NCI-H187 treated with DMSO at 0.1 percent for 48 hours (cell line): ENCODE data around the gene NEK6.

Source experiments
- DNase-seq: peaks from one replicate; lab custom pipeline; 2025; lab: John Stamatoyannopoulos, UW

The NEK6 gene

DNA sequence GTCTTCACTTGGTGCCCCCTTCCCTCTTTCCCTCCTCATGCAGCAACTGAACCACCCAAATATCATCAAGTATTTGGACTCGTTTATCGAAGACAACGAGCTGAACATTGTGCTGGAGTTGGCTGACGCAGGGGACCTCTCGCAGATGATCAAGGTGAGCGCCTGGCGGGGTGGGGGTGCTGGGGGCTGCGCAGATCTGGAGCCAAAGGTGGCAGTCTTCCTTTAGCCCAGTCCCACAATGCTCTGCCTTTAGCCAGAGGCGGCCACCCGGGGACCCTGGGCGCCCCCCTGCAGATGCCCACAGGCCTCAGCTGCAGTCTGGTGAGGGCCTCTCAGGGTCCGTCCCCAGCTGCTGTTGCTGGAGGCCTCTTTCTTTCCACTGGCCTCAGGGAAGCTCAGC lies 63.7 kb downstream of the NEK6 start:
- no peak for DNase-seq

DNA sequence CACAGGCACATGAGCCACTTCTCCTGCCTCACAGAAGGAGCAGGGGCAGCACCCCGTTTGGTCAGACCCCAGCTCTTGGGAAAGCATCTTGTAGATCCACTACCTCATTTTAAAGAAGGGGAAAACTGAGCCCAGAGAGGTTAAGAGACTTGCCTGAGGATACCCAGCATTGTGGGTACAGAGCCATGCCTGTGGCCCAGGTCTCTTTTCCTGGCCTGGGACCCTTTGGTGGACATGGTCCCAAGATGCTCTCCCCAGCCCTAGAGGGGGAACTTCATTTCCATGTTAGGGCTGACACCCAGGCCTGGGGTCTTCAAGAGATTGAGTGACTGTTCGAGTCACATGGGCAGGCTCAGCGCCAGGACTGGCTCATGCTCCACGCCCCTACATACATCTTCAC lies 64.2 kb downstream of the NEK6 start:
- no peak for DNase-seq

DNA sequence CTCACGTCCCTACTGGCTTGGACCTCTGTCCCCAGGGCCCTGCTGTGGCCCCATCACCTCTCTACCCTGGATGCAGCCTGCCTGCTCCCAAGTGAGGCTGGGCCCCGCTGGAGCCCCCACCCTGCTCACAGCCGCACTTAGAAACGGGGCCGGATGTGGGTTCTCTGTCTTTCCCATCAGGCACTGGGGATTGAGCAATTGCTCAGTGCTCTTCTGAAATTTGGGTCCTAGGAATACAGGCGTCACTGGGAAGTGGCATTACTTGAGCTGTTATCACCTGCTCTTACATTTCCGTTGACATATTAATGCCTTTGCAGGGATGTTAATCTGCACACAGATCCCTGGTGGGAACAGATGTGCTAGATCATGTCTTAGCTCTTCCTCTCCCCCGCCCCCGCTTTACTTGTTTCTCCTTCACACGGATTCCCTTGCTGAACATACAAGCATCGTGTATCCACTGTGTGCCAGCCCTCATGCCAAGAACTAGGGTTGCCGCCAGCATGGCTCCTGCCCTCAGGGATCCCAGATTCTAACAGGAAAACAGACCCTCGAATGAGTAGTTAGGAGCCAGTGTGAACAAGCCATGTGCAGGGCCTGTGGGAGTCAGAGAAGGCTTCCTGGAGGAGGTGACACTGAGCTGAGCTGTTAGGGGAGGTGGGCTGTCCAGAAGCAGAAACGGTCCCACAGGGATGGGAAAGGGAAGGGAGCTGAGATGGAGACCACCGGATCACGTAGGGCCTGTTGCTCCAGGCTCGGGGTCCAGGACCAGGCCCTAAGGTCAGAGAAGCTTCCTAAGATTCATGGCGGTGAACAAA lies 65.1 kb downstream of the NEK6 start:
- DNase-seq, result no peak

DNA sequence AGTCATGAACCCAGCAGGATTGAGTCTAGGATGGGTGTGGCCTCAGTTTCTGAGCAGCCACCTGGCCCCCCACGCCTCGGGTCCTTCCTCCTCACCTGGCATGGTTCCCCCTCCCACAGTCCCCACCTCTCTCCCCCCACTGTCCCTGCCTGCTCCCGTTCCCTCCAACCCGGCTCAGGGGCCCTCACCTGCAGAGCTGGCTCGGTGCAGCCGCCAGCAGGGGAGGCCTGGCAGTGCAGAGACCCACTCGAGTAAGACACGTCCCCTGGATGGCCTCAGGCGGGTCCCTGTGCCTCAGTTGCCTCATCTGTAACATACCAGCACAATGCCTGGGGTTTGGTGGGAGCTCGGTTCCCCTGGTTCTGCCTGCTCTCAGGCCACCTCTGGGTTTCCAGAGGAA lies 66.2 kb downstream of the NEK6 start:
- no peak for DNase-seq

DNA sequence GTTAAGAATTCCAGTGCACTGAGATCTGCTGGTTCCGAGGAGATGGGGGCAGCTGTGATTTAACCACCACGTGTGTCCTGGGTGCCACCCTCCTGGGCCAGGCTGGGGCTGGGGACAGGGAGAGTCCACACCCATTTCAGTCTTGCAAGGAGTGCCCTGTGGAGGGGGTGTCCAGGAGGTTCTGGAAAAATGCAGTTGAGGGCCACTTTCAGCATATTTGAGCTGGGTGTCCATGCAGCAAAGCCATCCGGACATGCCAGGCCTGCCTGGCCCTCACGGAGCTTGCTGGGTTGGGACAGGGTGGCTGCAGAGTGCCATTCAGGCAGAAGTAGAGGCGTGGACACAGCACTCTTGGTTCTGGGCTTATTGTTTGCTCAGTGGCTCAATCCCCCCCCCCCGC lies 68.1 kb downstream of the NEK6 start:
- DNase-seq, result no peak

DNA sequence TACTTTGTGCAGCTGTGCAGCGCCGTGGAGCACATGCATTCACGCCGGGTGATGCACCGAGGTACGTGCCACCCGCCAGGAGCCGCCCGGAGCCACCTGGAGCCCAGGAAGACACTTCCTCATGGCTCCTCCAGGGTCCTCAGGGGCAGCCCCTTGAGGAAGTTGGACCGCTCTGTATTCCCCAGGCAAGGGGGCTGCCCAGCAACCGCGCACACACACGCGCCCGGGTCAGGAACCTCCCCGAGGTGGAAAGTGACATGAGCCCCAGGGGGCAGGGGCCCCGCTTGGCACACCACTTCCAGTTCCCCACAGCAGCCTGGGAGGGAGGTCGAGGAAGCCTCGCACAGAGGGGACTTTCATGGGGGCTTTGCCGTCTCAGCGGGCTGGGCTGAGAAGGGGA lies 68.6 kb downstream of the NEK6 start:
- DNase-seq, result no peak

DNA sequence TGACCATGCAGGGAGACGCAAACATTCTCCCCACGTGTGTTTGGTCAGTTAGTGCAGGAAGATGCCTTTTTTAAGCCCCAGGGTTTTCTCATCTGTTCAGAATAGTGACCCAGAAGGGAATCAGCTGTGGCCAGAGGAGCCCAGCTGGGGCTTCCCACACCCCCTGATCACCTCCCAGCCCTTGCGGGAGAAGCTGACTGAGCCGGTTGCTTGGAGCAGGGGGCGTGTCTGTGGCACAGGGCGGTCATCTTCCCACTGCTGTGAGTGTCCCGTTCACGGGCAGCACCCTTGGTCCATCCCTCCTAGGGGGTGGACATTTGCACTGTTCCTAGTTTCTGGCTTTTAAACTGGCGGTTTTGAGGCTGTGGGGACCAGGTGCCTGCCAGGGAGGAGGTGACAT lies 69.7 kb downstream of the NEK6 start:
- no peak for DNase-seq

DNA sequence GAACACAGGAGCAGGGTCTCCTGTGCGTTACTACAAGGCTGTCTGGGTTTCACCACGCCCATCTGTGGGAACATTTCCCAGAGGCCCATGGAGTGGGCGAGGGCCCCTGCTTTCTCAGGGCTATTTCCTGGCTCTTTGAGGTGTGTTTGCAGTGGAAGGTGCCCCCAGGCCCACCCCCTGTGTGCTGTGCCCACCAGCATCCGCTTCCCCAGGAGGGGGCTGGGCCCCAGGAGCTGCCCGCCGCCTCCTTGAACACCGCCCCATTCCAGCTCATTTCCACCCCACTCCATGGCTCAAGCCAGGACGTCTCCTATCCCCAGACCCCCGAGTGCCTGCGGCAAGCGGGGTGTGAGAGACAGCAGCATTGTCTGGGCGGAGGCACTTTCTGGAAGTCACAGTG lies 70.5 kb downstream of the NEK6 start:
- DNase-seq, result no peak

DNA sequence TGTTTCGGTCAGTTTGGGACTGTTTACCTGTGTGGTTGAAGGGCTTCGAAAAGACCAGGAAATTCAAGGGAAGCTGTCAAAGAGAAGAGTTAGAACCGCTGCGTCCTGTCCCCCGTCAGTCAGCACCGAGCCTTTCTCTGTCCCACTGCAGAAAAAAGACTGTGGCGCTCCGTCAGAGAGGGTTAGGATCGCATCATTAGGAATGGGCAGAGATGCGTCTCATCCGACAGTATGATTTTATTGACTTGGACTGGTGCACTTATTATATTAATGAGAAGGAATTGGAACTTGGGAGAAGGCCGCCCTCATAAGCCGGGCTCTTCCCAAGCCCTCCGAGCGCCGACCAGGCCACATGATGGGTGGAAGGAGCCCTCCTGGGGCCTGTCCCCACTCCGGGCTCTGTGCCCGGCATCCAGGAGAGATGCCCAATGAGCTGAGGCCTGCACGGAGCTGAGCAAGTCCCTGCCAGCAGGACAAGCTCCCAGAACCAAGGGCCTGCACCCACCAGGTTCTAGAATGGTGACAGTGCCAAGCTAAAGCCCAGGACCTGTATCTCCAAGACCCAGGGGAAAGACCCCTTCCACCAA lies 71.5 kb downstream of the NEK6 start:
- DNase-seq, result no peak

DNA sequence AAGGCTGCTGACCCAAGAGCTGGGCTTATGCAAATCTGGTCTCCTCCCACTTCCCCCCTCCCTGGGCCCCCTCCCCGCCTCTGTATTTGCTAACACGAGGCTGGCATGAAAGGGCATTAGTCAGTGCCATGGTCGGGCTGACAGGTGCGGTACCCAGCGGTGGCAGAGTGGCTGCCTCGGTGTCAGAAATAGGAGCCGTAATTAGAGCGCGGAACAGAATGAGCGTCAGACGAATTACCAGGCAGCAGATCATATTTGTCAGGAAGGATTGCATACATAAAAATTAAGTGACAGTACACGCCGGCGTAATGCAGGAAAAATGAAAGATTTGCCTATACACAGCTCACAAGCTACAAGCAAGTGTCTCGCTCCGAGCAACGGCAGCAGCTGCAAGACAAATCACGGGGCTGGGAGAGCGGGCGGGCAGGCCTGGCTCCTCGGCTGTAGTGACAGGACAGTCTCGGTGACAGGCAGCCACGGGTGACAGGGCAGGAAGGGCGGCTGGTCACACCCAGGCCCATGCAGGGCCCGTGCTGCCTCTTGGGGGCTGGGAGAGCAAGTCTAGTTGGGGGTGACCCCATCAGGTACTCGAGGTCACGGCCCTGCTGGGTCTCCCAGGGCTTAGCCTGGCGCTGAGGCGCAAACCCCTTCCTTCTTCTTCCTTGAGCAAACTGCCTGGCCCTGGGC lies 72.4 kb downstream of the NEK6 start:
- no peak for DNase-seq

DNA sequence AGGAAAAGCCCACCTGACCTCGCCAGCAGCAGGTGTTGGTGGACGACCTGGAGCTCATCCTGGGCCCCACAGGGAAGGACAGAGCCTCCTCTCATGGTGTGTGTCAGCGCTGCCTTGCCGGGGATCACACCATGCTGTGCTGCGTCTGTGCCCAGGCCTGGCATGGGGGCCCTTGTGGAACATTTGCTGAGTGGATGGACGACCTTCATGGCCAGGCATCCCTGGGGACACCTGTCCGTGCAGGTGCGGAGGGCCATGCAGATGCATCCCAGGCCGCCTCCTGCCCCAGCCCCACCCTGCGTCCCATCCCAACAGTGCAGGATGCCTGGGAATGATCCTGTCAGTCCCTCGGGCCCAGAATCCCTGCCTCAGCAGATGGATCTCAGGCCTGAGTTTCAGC lies 73.8 kb downstream of the NEK6 start:
- DNase-seq, result no peak

DNA sequence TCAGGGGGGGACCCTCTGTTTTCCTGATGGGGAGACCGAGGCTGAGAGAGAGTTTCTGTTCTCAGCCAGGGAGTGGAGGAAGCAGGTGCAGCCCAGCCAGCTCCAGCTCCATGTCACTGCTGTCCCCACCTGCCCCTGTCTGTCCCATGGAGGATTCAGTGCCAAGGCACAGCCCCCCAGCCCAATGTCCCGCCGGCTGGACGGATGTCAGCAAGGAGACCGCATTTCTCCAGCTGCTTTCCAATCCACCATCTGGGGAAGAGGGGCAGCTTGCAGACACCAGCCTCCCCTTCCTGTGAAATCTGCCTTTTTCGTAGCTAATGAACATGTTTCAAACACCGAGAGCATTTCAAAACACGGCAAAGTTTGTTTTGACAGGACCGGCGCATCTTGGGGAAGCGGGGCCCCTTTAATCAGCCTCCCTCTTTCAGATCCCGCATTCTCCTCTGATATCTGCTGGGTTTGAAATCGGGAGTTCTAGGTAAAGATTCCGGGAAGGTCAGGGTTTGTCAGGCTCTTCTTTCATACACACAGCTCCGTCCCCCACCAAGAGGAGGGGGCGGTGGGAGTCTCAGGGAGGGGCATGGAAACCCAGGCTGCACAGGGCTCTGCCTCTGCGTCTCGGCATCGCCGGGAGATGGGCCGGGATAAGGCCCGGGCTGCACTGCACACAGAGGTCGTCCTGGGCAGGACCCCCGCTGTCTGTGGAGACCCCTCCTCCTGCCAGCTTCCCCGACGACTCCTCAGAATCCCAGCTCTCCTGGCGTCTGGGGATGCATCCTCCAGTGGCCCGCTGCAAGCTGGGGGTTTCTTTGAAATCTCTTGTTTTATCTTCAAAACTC lies 74.8 kb downstream of the NEK6 start:
- DNase-seq, result no peak

DNA sequence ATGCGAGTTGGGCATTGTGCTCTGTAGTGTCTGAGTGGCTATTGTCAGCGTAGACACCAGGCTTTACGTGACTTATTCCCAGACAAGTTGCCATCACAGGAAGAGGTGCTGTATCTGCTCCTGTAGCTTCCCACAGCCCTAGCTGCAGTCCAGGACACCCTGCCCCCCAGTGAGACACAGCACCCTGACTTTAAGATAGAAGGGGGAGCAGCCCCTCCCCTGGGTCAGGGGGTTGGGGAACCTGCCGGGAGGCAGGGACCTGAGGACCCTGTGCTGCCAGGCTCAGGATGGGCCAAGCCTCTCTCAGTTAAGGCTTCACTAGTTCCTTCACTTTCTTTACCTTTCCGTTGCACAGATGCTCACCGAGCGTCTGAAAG lies 75.4 kb downstream of the NEK6 start:
- DNase-seq, result no peak

DNA sequence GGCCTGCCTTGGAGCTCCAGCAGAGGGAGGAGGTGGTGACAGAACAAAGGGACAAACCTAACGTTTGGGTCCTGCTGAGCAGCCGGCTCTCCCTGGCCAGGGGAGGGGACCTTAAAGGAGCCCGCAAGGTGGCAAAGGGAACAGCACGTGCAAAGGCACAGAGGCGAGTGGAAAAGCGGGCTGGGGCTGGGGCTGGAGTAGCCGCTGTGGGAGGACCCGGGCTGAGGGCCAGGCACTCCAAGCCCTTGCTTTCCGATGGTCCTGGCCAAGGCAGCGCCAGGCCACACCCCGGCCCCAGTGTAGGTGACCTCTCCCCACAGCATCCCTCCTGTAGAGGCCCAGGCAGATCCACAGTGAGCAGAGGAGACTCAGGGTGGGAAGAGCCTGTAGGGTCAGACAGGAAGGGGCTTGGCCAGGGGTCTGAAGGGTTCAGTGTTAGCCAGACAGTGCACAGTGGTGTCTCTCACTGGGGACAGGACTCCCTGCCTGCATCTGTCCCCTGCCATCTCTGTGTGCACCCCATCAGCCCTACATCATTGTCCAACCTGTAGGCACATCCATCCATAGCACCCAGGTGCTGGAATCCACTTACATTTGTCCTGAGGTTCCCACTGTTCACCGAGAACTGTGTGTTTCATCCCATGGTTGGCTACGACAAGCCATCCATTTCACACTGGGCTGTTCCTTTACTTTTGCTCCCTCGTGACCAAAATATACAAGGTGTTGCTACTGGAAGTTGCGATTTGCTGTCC lies 77.0 kb downstream of the NEK6 start:
- no peak for DNase-seq

DNA sequence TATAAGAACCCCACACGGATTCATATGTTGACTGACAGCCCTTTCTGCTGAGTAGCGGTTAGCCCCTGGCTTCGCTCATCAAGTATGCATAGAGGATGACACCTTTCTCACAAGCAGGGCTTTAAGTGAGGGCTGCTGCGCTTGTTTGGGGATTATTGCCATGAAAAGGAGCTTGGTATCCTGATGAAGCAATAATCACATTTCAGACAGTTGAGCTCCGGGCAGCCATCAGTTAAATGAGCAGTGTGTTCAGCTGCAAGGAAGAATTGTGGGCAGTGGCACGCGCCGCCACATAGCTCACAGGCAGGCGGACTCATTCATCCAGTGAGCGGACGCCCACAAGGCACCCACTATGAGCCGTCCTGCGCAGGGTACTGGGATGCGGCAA lies 77.6 kb downstream of the NEK6 start:
- no peak for DNase-seq

DNA sequence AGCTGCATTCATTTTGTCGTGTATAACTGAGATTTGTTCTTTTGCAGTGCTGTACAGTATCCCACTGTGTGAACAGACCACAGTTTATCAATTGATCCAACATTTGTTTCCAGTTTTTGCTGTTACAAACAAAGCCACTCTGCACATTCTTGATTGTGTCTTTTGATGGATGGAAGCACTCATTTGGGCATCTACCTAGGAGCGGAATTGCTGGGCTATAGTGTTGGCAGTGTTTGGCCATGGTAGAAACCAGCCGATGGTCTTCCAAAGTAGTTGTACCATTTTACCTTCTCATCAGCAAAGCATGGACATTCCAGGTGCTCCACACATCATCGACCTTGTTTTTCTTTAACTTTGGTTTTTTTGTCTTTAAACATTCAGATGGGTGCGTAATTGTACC lies 79.8 kb downstream of the NEK6 start:
- no peak for DNase-seq

DNA sequence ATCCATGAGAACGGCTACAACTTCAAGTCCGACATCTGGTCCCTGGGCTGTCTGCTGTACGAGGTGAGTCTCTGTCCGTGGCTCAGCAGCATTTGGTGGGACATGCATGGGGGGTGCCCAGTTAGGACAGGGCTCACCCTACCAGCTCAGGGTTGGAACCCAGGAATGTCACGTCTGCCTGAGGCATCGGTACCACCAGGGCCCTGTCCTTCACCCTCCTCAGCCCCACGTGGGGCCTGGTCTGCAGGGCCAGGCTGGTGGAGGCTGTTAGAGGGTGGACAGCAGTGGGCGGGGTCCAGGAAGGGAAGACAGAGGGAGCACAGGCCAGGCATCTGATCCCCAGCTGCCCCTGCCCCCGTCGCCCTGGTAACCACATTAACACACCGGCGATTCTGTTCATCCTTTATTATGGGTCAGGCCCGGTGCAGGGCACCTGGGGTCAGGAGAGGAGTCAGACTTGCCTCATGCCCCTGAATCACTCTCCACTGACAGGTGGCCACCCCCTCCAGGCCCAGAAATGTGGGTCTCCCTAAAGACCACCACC lies 81.9 kb downstream of the NEK6 start:
- DNase-seq, result no peak

DNA sequence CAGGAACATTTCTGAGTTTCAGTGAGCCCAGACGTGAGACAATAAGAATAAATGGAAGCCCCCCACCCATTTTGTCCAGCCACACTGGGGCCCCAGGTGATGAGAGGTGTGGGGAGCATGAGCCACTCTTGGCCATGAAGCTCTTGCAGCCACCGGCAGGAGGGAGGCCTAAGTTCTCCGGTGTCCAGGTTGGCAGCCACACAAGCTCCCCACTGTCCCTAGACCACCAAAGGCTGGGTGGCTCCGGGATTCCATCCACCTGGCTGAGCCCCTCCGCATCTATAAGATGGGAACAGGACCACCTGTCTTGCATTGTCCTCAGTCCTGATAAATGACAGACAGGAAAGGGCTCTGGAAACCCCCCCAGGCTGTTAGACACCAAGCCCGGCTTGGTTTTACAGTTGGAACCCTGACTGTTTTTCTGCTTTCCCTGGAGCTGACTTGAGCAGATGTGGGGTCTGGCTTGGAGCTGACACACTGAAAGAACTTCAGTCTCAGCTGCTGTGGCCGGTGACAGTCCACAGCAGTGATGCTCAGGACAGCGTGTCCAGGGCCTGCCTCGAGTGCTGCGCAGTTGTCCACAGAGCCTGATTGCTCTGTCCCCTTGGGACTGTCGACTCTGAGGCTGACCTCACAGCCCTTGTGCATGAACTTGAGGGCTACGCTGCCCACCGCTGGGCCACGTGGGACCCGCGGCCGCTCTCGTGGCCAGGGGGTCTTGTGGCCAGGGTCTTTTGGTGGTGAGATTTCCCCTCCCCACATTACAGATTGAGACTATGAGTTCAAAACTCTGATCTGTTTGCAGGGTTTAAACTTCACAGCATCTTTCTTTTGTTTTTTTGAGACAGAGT lies 82.7 kb downstream of the NEK6 start:
- no peak for DNase-seq

DNA sequence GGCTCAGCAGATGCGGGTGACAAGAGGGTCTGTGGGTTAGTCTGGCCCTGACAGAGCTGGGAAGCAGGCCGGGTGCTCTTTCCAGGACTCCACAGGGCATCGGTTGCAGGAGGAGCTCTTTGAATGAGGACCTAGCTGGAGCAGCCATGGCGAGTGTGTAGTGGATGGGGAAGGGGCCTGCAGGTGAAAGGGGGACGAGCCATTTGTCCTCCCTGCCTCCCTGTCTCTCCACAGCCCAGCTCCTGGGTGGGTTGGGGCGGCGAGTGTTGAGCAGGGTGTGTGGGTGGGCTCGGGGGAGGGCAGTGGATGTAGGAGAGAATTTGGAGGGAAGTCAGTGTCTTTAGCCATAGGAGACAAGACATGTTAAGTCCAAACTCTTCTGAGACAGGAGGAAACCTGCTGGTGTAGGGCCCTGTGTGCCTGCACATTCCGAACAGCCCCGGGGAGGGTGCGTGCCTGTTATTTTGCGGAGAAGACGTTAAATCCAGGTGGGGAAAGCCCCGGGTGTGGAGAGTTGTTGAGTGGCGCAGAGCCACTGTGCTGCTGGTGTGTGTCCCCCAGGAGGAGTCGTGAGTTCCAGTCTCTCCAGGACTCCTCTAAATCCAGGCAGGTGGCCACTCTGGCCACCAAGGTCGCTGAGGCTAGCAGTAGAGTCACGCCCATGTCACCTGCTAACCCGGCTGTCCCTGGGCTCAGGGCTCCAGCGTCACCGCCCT lies 83.9 kb downstream of the NEK6 start:
- no peak for DNase-seq

DNA sequence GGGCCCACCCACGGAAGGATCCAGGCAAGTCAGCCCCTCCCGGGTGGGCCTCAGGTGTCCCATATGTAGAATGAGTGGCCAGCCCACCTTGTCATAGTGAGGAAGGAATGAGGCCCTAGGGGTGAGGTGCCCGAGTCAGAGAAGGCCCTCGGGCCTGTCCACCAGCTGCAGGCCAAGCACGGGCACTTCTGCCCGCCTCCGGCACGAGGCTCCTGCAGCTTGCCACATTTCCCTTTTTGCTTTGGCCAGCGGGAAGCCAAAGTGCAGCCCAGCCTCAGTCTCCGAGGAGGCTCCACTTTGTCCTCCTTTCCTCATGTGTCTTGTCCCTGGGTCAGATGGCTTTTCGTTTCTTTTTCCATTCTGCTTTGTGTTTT lies 84.6 kb downstream of the NEK6 start:
- no peak for DNase-seq
